HT1080 (cell line): ENCODE measurements around the gene GALNTL6. TPM values are rescaled to one million over a fixed set of nuclear protein-coding genes. Genes with fewer than 3 reads are reported as not detected.

Source experiments
- DNase-seq: peaks from one replicate; pipeline ENCODE4 v3.0.0-alpha.2; 2015; ENCODE audit warnings: low read depth
- total RNA-seq: library from RNA; depleted of rRNA; stranded (reverse); fragments of >200 nt; shearing (Covaris generic); gene quantifications from 2 replicates; pipeline ENCODE4 v1.2.3, GENCODE V29; 2014

The GALNTL6 gene
- total RNA-seq, 1 experiment from 2014 or later, result not detected

DNA sequence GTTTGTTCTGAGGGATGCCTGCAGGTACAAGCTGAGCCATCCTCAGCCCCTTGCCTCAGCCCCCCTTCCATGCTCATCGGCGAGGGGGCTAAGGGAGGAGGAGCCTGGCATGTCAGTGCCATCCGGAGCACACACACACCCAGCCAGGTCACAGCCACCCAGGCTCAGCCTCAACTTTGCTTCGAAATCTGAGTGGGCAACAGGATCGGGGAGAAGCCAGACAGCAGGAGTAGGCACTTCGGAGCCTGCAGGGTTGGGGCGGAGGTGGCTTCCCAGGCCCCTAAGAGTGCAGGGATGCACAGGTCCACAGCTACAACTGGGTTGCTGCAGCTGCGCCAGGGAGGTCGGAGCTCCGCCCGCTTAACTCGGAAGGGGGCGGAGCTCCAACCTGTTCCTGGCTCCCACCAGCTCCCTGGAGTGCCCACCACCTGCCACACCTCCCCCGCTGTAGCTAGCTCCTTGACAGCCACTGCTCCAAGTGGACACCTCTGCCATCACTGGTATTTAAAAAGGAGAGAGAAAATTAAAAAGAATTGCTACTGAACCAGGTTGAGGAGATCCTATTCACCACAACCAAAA, 1162.5 kb downstream of the GALNTL6 start:
- DNase-seq, result no peak

DNA sequence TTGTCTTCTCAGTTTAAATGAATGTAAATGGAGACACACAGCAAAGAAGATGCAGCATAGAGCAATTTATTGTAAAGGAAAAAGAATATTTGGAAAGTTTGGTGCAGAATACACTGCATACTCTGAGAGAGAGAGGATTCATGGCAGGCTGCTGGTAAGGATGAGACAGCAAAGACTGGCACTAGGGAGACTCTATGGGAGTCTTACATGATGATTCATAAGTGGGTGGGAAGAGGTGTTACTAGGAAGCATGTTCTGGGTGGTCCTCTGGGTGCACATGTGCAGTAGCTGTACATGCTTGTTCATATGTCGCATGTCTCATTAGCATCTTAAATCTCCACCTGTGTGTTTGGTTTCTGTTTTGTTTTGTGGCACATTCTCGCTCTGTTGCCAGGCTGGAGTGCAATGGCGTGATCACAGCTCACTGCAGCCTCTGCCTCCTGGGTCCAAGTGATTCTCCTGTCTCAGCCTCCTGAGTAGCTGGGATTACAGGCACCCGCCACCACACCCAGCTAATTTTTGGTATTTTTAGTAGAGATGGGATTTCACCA, 1164.4 kb downstream of the GALNTL6 start:
- DNase-seq, result peak; percentile 63

DNA sequence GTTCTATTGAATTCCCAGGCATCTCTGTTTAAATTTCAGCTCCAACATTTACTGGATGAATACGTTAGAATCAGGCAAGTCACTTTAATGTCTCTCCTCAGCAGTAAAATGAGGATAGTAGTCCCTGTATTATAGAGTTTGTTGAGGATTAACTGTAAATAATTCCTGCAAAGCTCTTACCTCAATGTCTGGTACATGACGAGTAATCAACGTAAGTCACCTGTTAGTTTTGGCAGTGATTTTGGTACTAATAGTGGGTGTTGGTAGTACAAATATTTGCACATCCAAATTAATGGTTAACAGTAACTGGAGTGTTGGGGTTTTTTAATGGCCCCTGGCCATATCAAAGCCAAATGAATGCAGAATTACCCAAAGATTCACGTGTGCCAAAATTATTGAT, 1165.6 kb downstream of the GALNTL6 start:
- DNase-seq, result no peak

DNA sequence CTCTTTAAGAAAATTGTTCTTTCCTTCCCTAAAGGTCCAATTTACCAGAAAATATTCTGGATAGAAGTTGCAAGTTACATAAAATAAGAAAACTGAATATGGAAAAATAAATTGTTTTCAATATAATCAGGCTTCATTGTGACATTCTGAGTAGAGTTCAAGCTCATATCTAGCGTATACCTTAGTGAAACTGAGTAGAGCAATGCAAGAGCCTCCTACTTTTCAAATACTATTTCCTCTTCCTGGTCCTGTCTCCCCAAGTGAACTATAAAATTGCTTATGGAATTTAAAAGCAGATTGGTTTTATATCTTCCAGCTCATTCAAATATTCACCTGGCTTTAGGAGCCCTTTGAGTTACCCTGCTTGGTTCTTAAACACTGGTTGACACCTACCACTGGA, 1166.1 kb downstream of the GALNTL6 start:
- DNase-seq, result no peak

DNA sequence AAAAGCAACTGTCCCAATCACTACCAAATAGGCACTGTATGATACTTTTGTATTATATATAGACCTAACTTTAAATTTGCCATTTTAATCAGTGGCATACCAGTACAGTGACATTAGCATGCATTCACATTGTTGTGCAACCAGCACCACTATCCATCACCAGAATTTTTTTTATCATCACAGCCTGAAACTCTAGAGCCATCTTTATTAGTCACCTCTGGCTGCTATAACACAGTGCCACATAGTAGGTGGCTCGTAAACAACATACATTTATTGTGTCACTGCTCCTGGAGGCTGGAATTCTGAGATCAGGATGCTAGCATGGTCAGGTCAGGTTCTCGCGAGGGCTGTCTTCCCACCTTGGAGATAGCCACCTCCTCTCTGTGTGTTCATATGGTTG, 1167.0 kb downstream of the GALNTL6 start:
- DNase-seq, result no peak

DNA sequence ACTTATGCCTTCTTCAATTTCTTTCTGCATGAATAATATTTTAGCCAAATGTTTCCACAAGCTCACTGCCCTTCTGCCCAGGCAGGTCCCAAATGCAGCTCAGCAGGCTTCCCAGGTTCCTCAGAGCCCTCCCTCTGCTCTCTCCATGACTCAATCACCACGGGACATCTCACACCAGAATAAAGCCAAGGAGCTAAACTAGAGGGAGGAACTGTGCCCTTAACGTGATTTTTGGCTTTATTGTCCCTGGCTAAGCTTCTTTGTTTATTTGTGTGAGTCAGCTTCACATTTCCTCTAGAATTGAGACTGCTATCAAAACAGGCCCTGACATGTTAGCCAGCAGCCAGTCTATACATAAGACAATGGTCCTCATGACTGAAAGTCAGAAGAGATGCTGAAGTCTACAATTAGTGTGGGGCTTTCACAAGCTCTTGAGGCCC, 1169.0 kb downstream of the GALNTL6 start:
- DNase-seq, result peak; percentile 97

DNA sequence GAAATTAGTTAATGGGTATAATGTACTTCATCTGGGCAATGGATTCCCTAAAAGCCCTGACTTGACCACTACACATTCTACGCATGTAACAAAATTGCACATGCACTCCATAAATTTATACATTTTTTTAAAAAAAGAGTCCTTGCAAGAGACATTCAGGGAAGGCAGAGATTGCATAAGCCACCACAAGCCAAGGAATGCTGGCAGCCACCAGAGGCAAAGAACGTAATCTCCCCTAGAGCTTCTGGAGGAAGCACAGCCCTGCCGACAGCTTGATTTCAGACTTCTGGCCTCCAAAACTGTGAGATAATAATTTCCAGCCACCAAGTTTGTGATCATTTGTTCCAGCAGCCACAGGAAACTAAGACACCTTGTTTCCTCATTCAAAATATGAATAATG, 1169.8 kb downstream of the GALNTL6 start:
- peak; percentile 6 for DNase-seq

DNA sequence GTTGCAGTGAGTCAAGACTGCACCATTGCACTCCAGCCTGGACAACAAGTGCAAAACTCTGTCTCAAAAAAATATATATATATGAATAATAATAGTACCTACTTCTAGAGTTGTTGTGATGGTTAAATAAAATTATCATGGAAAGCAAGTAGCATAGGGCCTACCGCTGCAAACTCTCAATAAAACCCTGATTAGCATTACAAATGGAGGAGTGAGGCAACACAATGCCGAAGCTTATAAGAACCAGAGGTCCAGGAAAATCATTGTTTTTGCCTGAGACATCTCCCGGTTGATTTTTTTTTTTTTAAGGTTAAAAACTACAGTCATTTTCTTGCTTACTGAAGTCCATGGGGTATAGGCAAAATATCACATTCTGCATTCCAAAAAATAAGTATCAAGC, 1170.4 kb downstream of the GALNTL6 start:
- DNase-seq, result no peak

DNA sequence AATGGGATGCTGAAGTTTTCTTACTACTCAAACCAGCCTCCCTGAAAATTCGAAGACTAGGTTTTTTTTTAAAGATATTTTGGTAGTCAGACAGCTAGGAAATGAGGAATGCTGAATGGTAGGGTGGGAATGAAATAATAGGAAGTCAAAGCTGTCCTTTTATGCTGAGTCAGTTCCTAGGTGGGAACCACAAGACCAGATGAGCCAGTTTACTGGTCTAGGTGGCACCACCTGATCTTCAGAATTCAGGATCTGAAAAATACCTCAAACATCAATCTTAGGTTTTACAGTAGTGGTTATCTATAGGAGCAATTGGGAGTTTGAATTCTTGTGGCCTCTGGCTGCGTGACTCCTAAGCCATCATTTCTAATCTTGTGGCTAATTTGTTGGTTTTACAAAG, 1172.3 kb downstream of the GALNTL6 start:
- peak; percentile 93 for DNase-seq

DNA sequence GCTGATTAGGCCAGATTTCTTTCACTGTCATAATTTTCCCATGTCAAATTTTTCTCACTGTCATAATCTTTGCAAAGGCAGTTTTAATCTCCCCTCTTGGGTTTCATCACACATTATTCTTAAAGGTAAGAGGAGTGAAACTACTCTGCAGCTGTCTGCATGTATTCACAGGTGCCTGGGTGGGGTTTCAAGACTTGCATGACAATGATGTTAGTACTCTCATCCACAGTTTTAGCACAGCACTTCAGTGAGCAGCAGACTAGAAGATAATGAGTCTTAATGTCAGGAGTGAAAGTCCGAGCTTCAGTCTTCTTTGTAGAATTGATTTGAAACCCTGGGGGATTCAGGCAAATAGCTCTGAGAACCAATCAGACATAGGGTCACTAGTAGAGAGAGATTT, 1172.9 kb downstream of the GALNTL6 start:
- DNase-seq, result no peak

DNA sequence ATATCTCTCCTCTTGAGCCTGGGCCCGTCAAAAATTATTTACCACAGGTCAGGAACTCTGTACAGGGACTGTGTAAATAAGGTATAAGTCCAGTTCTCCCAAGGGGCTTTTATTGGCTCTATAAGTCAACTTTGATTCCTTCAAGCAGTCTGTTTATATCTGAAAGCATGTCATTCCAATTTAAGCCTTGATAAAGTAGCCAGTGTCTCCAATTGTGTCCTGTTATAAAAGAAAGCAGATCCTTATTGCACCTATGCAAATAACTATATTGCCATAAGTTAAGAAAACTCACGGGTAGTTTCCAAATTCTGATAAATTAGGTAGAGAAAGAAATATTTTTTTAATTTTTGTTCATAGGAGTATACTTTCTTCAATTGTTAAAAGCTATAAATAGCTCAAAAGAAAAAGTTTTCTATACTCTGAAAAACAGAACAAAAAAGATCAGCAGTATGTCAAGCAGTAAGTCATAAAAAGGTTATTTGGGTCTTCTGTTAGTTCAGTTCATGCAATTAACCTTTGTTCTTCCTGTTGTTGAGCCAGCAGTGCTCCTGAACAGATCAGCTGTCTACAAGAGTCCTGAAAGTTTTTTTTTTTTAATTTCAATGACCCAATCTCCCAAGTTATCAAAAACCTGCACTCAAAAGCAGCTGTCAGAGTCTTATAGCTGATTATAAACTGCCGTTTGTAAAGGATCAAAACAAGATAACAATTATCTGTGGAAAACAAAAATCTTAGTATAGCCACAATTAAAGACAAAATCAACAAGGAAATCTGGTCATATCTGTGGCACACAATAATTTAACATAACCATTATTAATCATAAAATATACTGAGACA, 1177.0 kb downstream of the GALNTL6 start:
- DNase-seq, result no peak

DNA sequence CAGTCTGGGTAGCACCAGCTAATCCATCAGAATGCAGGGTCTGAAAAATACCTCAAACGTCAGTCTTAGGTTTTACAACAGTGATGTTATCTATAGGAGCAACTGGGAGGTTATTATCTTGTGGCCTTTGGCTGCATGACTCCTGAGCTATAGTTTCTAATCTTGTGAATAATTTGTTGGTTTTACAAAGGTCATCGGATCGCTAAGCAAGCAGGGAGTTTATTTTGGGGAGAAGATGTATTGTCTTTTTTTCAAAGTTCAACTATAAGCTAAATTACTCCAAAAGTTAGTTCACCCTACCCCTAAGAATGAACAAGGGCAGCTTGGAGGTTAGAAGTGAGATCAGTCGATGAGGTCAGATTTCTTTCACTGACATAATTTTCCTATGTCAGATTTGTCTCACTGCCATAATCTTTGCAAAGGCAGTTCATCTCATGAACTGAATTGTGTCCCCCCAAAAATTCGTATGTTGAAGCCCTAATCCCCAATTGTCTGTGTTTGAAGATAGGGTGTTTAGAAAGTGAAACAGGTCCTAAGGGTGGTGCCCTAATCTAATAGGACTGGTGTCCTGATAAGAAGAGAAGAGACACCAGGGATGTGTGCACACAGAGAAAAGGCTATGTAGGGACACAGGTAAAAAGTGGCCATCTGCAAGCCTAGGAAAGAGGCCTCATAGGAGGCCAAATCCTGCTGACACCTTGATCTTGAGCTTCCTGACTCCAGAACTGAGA, 1179.6 kb downstream of the GALNTL6 start:
- no peak for DNase-seq

DNA sequence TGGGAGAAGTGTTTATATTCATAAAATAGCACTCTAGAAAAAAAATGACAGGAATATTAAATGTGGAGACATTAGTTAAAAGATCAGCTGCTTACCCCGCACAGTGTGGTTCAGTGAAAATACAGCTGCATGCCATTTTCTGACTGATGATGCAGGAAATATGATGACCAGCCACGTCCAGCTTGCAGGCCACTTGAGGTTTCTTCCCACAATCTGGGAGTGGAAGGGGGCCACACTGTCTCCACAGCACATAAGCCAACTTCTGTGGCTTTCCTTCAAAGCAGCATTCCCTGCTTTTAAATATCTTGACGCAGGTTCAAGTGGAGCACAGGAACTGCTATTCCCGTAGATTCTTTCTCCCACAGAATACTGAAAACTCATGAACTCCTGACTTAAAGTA, 1182.0 kb downstream of the GALNTL6 start:
- DNase-seq, result no peak

DNA sequence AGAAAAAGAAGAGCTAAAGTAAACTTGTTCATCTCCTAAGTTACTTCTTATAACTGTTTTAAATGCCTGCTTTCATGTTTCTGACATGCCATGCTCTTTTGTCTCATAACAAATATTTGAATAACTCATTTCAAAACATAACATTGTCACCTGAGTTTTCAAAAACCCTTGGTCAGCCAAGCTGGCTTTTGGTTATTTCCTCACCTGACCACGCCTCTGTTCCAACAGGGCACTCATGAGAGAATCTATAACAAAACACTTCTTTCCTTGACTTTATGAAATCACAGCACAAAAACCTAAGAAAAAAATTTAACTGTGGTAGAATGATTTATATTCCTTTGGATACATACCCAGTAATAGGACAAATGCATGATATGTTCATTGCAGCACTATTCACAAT, 1182.5 kb downstream of the GALNTL6 start:
- DNase-seq, result no peak

DNA sequence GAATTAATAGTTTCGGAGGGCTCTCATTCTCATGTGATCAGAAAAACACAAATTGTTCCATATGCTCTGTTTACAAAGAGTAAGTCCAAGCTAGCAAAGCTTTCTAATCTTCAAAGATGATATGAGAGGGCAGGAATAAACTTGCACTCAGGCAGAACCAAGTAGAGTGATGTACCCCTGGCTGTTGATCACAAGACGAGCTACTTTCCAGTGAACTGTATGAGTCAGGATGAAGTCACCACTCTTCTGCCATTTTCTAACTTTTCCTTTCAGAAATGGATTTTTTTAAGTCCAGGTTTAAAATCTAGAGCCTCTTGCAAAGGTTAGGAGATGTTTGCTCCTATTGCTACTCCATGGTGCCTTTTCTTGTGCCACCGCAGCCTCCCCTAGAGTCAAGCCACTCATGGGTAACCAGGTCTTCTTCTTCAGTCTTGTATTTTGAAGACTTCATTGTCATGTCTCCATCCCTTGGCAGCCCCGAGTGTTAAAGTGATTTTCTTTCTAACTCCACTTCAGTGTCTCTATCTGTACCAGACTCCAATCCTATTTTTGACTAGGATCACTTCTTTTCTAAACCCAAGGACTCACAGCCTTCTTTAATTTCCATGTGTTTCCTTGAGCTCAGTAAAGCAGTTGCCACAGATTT, 1183.5 kb downstream of the GALNTL6 start:
- DNase-seq, result peak; percentile 86

DNA sequence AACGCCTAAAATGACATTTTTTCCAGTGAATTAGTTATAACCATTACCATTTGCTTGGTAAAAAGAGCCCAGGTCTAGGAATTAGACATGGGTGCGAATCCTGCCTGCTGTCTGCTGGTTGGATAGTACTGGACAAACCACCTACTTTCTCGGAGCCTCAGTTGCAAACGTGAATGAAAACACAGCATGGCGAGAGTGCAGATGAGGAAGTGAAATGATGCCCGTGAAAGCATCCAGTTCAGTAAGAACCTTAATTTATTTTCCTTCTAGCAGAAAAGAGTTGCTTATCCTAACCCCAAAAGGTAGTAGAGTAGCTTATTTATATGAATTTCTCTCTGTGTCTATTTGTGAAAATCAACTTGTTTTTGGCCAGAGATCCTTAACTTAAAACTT, 1184.0 kb downstream of the GALNTL6 start:
- no peak for DNase-seq

DNA sequence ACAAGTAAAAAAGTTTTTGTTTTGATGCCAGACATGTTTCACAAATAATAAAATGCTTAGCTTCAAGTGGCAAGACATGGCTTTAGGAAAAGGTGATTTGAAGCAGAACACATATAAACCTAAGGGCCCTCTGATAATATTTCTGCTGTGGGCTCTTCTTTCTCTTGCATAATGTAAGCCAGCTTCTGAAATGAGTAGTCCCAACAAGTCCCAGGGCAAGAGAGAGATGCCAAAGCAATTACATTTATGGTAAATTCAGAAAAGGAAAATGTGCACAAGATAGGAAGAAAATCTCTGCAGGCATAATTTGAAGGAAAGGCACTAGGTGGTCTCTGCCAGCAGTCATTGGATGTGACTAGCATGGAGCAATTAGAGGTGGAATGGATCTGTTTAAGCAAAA, 1184.7 kb downstream of the GALNTL6 start:
- DNase-seq, result no peak

DNA sequence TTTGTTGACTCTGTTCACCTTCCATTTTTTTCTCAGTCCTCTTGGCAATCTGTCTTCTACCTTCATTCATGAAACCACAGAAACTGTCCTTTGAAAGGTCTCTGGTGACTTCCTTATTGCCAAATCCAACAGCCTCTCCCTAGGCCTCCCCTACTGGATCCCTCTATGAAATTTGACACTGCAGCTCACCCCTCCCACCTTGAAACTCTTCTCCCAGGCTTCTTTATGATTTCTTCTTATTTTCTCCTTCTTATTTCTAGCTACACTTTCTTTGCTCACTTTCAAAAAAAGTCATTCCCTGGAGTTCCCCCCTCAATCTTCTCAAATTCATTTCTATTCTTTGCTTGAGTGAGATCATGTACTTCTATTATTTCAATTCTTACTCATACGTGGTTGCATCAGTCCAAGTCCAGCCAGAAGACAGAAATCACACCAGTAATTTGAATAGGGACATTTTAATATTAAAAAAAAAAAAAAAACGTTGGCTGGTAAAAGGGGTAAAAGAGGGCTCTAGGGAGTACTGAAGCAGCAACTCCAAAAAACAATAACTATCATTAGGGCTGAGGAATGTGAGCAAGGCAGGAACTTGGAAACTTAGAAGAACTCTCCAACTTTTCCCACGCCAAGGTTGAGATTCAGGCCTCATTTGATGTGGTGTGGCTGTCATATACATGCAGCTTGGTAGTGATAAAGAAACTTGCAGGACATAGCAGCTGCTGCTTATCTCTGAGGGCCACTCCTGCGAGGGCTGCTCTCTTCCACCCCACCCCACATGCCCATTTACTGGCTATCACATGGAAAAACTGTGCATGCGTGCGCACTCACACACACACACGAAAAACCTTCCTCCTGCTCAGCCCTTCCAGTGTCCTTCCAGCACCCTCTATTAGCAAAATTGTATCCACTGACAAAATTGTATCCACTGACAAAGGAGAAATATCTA, 1185.6 kb downstream of the GALNTL6 start:
- DNase-seq, result peak; percentile 86

DNA sequence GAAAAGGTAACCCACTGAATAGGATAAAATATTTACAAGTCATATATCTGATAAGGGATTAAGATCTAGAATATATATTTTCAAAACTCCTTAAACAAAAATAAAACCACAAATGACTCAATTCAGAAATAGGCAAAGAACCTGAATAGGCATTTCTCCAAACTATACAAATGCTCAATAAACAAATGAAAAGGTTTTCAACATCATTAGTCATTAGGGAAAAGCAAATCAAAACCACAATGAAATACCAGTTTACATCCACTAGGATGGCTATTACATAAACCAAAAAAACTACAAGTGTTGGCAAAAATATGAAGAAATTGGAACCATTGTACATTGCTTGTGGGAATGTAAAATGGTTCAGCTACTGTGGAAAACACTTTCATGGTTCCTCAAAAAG, 1188.4 kb downstream of the GALNTL6 start:
- DNase-seq, result peak; percentile 72

DNA sequence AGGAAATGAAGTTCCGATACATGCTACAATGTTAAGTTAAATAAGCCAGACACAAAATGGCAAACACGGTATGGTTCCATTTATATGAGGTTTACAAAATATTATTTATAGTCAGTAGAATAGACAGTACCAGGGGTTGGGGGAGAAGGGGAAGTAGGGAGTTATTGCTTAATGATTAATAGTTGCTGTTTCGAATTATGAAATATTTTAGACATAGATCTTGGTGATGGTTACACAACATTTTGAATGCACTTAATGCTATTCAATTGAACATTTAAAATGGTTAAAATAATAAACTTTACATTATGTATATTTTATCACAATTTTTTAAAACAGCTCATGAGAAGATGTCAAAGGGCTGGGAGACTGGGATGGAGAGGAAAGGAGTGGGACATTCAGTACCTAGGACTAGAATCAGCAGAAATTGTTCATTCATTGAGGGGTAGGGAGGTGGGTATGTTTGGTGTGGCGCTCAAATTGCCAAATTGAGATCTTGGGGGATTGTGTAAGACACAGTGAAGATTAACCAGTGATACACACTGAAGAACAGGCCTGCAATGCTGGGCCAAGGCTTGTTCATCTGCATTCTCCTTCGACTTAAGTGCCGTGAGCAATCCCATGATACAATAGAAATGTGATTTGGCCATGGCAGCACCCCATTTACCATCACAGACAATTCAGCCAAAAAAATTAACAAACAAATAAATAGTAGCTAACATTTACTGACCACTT, 1189.8 kb downstream of the GALNTL6 start:
- no peak for DNase-seq
